CD4-positive, alpha-beta T cell (primary cell): ENCODE measurements around the gene RIPK3. TPM values are rescaled to one million over a fixed set of nuclear protein-coding genes. Genes with fewer than 3 reads are reported as not detected.

Experiments used
- ATAC-seq: fragments of 200-7000 bp; cut with Tn5 transposase; one replicate; pipeline ENCODE4 v1.10.0; 2022; ENCODE audit warnings: mild to moderate bottlenecking; ENCODE audit not compliant: poor library complexity
- CTCF ChIA-PET: fragments of 350-600 bp; sonication (Branson Sonifier 250); formaldehyde crosslinking; loops from one replicate; lab custom pipeline; 2021; ENCODE audit warnings: antibody characterized with exemption, inconsistent platforms; lab: Charles Lee
- POLR2A ChIA-PET: fragments of 350-600 bp; sonication (Branson Sonifier 250); formaldehyde crosslinking; loops from one replicate; lab custom pipeline; 2021; ENCODE audit warnings: antibody characterized with exemption, inconsistent platforms; lab: Charles Lee
- DNase-seq, 14 experiments: peaks; one replicate each; pipeline ENCODE4 v3.0.0-alpha.2; 2013 to 2020; ENCODE audit warnings: mixed read lengths in 2 of 14
- H3K27ac ChIP-seq, 2 donors: one replicate each; pipeline versions ENCODE4 v1.5.1 to v1.7.0; 2013; ENCODE audit warnings: low read length in 2 of 2, low read depth in 1 of 2, mild to moderate bottlenecking in 1 of 2
- H3K27me3 ChIP-seq, 2 experiments: 1 replicate in 1 of 2; 2 replicates in 1 of 2; pipeline versions ENCODE4 v1.6.1 to v1.7.0; 2013; ENCODE audit warnings: low read length in 2 of 2, control low read depth in 1 of 2, mild to moderate bottlenecking in 1 of 2, moderate library complexity in 1 of 2; ENCODE audit not compliant: insufficient read depth in 2 of 2, control insufficient read depth in 1 of 2
- H3K36me3 ChIP-seq: one replicate; pipeline ENCODE4 v1.6.1; 2013; ENCODE audit warnings: low read length, control low read depth; ENCODE audit not compliant: insufficient read depth
- H3K4me1 ChIP-seq: one replicate; pipeline ENCODE4 v1.6.1; 2013; ENCODE audit warnings: low read length, control low read depth; ENCODE audit not compliant: insufficient read depth
- H3K4me3 ChIP-seq: one replicate; pipeline ENCODE4 v1.5.1; 2013; ENCODE audit warnings: mild to moderate bottlenecking, low read length, moderate library complexity
- H3K9me3 ChIP-seq, 2 experiments: 1 replicate in 1 of 2; 2 replicates in 1 of 2; pipeline versions ENCODE4 v1.6.1 to v1.7.0; 2013; ENCODE audit warnings: low read length in 2 of 2, mild to moderate bottlenecking in 2 of 2, control low read depth in 1 of 2, moderate library complexity in 1 of 2; ENCODE audit not compliant: control insufficient read depth in 1 of 2, insufficient read depth in 1 of 2
- H3K27ac Mint-ChIP-seq: one replicate; pipeline ENCODE4 v1.8.0; 2020; ENCODE audit warnings: mixed read lengths
- H3K27me3 Mint-ChIP-seq: one replicate; pipeline ENCODE4 v1.8.0; 2021; ENCODE audit warnings: mixed read lengths
- H3K36me3 Mint-ChIP-seq: one replicate; pipeline ENCODE4 v1.8.0; 2021; ENCODE audit warnings: low read depth, mixed read lengths
- H3K4me1 Mint-ChIP-seq: one replicate; pipeline ENCODE4 v1.8.0; 2021; ENCODE audit warnings: low read depth, mixed read lengths
- H3K4me3 Mint-ChIP-seq: one replicate; pipeline ENCODE4 v1.8.0; 2020; ENCODE audit warnings: mild to moderate bottlenecking, mixed read lengths
- H3K9me3 Mint-ChIP-seq: one replicate; pipeline ENCODE4 v1.8.0; 2020; ENCODE audit warnings: mixed read lengths
- CTCF ChIP-seq: fragments of 200-600 bp; IDR thresholded peaks from one replicate; pipeline ENCODE4 v1.8.0; 2022; ENCODE audit warnings: antibody characterized with exemption, mild to moderate bottlenecking
- intact Hi-C, 2 experiments: fragments of 100-400 bp; cut with DNase I in 1 of 2; cut with micrococcal nuclease in 1 of 2; formaldehyde crosslinking; loops; one replicate each; pipeline versions ENCODE4 v1.15.1 to v1.9.0; 2023 to 2025; cut with DNase I, micrococcal nuclease
- total RNA-seq, 174 experiments: library from RNA in 2 of 174; stranded (reverse) in 2 of 174; gene quantifications; one replicate each; pipeline ENCODE4 v1.2.3 and lab custom pipeline; 2021 to 2026

The RIPK3 gene
- total RNA-seq, 2 experiments from 2014 or later, result 18.1 to 18.9 TPM

- DNase-seq (peak in 1 of 14 experiments; percentile 24), ATAC-seq (peak; percentile 1)
- Mint-ChIP-seq H3K36me3 (peaks cover 19% of the 10 kb centered on the region), H3K27me3 (peaks cover 49% of the 10 kb centered on the region), H3K9me3 (no peaks in the 10 kb centered on the region), H3K27ac (peak overlapping the region; percentile 52), H3K4me1 (peaks cover 62% of the 10 kb centered on the region), H3K4me3 (peak overlapping the region; percentile 86)
- peaks cover 26 to 27% of the 10 kb centered on the region in 2 experiments for H3K27me3 ChIP-seq
- H3K9me3 ChIP-seq, result no peaks in the 10 kb centered on the region
- intact Hi-C loops, result loop anchor here (1.0 to 10.0 kb wide), 5 partner anchors 21 to 343 kb away; partner anchors contain the start of genes LTB4R (in 2 of the 2), LTB4R2 (in 2 of the 2) and MDP1 (in 1 of the 2)
- H3K4me1 ChIP-seq, result peaks cover 83% of the 10 kb centered on the region
- TF ChIP-seq CTCF, result no peak
- H3K4me3 ChIP-seq, result peak overlapping the region; percentile 48
- POLR2A ChIA-PET, result interaction anchor here (0.6 to 11.3 kb wide), 11 partner anchors 20 to 251 kb away, joined by 3 to 270 read pairs (median 6); partner anchors contain the start of genes CBLN3, CHMP4A, CIDEB and KHNYN
- peaks cover 2% of the 10 kb centered on the region for H3K36me3 ChIP-seq
- CTCF ChIA-PET, result interaction anchor here (0.7 to 4.8 kb wide), 15 partner anchors 9 to 184 kb away, joined by 3 to 89 read pairs (median 5); partner anchors contain the start of genes CBLN3, CHMP4A, CIDEB and DHRS1
- no peak overlapping the region for H3K27ac ChIP-seq
These were observed 8.0 kb downstream of the RIPK3 start for GRCh38 chr14:24331731-24332267.

- TF ChIP-seq CTCF, result no peak
- Mint-ChIP-seq H3K27me3 (peaks cover 44% of the 10 kb centered on the region), H3K9me3 (no peaks in the 10 kb centered on the region), H3K36me3 (peaks cover 12% of the 10 kb centered on the region), H3K4me3 (no peak overlapping the region), H3K4me1 (peaks cover 62% of the 10 kb centered on the region), H3K27ac (no peak overlapping the region)
- no peaks in the 10 kb centered on the region for H3K9me3 ChIP-seq
- intact Hi-C loops, result loop anchor here in 1 of 2 experiments (2.0 to 10.0 kb wide), 2 partner anchors 20 to 344 kb away; partner anchors contain the start of genes LTB4R and LTB4R2
- H3K27ac ChIP-seq, result no peak overlapping the region
- ATAC-seq (no peak), DNase-seq (no peak)
- H3K4me3 ChIP-seq, result no peak overlapping the region
- CTCF ChIA-PET, result interaction anchor here (1.3 to 4.8 kb wide), 6 partner anchors 20 to 112 kb away, joined by 3 to 89 read pairs (median 18); partner anchors contain the start of genes CBLN3, CIDEB, DHRS1 and KHNYN
- H3K27me3 ChIP-seq, result peaks cover 26 to 27% of the 10 kb centered on the region in 2 experiments
- POLR2A ChIA-PET, result interaction anchor here (1.0 to 3.9 kb wide), 3 partner anchors 19 to 101 kb away, joined by 5 to 30 read pairs (median 9); partner anchors contain the start of genes CIDEB and LTB4R
- peaks cover 83% of the 10 kb centered on the region for H3K4me1 ChIP-seq
- no peaks in the 10 kb centered on the region for H3K36me3 ChIP-seq
These were observed 8.7 kb downstream of the RIPK3 start for GRCh38 chr14:24330973-24331674.

GRCh38 chr14:24329736-24330135, 10.1 kb downstream of the RIPK3 start:
- Mint-ChIP-seq H3K27me3 (peaks cover 38% of the 10 kb centered on the region), H3K4me3 (peak overlapping the region; percentile 1), H3K27ac (peak overlapping the region; percentile 2), H3K9me3 (no peaks in the 10 kb centered on the region), H3K4me1 (peaks cover 54% of the 10 kb centered on the region), H3K36me3 (no peaks in the 10 kb centered on the region)
- no peaks in the 10 kb centered on the region for H3K36me3 ChIP-seq
- H3K4me3 ChIP-seq, result no peak overlapping the region
- ATAC-seq, result peak; percentile 15
- intact Hi-C loops, result loop anchor here in 1 of 2 experiments (2.0 to 10.0 kb wide), 2 partner anchors 19 to 345 kb away; partner anchors contain the start of genes LTB4R and LTB4R2
- ChIA-PET CTCF (interaction anchor here (0.9 to 4.8 kb wide), 7 partner anchors 18 to 107 kb away, joined by 3 to 36 read pairs (median 8); partner anchors contain the start of genes CIDEB, DHRS1, LTB4R and LTB4R2), POLR2A (interaction anchor here (1.3 kb wide), 1 partner anchor 102 kb away, joined by 4 read pairs; no protein-coding TSS in a partner anchor)
- no peaks in the 10 kb centered on the region for H3K9me3 ChIP-seq
- DNase-seq, result peak in 11 of 14 experiments; percentile 30 to 87 (median 43)
- no peak for TF ChIP-seq CTCF
- no peak overlapping the region for H3K27ac ChIP-seq
- H3K4me1 ChIP-seq, result peaks cover 70% of the 10 kb centered on the region
- H3K27me3 ChIP-seq, result peaks cover 17 to 19% of the 10 kb centered on the region in 2 experiments
